ENCODE results near the gene ATP12A. TPM values are rescaled to one million over a fixed set of nuclear protein-coding genes. Genes with fewer than 3 reads are reported as not detected.

Gene ATP12A
- total RNA-seq, 1 experiment from 2014 or later, result 0.47 TPM

- BruUV-seq (replicated peaks), result no TSS peak
- Histone ChIP-seq H3K4me1 (ENCODE audit: insufficient read depth, low read length, poor library complexity, severe bottlenecking) (no peaks in the 10 kb centered on the region), H3K36me3 (ENCODE audit: insufficient read depth, low read length, poor library complexity, severe bottlenecking) (no peaks in the 10 kb centered on the region), H3K4me3 (ENCODE audit: low read depth, low read length, poor library complexity, severe bottlenecking) (no peak overlapping the region), H3K27me3 (replicated peaks; ENCODE audit: insufficient read depth, low read depth, low read length, poor library complexity) (no peaks in the 10 kb centered on the region), H3K27ac (ENCODE audit: low read depth, low read length, poor library complexity, severe bottlenecking) (no peak overlapping the region), H3K9me3 (ENCODE audit: low read depth, low read length, poor library complexity, severe bottlenecking) (no peaks in the 10 kb centered on the region)
- intact Hi-C loops (cut with micrococcal nuclease; ENCODE audit: unreplicated experiment), result no loop called here
- POLR2A ChIA-PET (ENCODE audit: low non-redundant PET), result interaction anchor here (0.6 kb wide), 1 partner anchor 705 kb away, joined by 3 read pairs; no protein-coding TSS in a partner anchor
- CTCF ChIA-PET, result no interaction called here
- DNase-seq (ENCODE audit: low spot score), result no peak
- TF ChIP-seq, protein P1, sequence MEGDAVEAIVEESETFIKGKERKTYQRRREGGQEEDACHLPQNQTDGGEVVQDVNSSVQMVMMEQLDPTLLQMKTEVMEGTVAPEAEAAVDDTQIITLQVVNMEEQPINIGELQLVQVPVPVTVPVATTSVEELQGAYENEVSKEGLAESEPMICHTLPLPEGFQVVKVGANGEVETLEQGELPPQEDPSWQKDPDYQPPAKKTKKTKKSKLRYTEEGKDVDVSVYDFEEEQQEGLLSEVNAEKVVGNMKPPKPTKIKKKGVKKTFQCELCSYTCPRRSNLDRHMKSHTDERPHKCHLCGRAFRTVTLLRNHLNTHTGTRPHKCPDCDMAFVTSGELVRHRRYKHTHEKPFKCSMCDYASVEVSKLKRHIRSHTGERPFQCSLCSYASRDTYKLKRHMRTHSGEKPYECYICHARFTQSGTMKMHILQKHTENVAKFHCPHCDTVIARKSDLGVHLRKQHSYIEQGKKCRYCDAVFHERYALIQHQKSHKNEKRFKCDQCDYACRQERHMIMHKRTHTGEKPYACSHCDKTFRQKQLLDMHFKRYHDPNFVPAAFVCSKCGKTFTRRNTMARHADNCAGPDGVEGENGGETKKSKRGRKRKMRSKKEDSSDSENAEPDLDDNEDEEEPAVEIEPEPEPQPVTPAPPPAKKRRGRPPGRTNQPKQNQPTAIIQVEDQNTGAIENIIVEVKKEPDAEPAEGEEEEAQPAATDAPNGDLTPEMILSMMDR (conservative IDR thresholded peaks at IDR 0.05; ENCODE audit: low read depth, low read length), result no peak
- TF ChIP-seq EZH2 (IDR thresholded peaks at IDR 0.05; ENCODE audit: borderline replicate concordance, low read depth, low read length, poor library complexity, severe bottlenecking), result no peak
Observed at GRCh38 chr13:24706886-24707585, 26.8 kb downstream of the ATP12A start.

GRCh38 chr13:24709186-24709913 lies 29.1 kb downstream of the ATP12A start:
- H3K27me3 ChIP-seq (replicated peaks; ENCODE audit: insufficient read depth, low read depth, low read length, poor library complexity), result no peaks in the 10 kb centered on the region
- ChIA-PET POLR2A (ENCODE audit: low non-redundant PET) (no interaction called here), CTCF (no interaction called here)
- TF ChIP-seq, protein P1 (conservative IDR thresholded peaks at IDR 0.05; ENCODE audit: low read depth, low read length), result no peak
- no peak for TF ChIP-seq EZH2 (IDR thresholded peaks at IDR 0.05; ENCODE audit: borderline replicate concordance, low read depth, low read length, poor library complexity, severe bottlenecking)
- H3K4me3 ChIP-seq (ENCODE audit: low read depth, low read length, poor library complexity, severe bottlenecking), result no peak overlapping the region
- H3K9me3 ChIP-seq (ENCODE audit: low read depth, low read length, poor library complexity, severe bottlenecking), result no peaks in the 10 kb centered on the region
- BruUV-seq (replicated peaks), result no TSS peak
- DNase-seq (ENCODE audit: low spot score), result no peak
- no peaks in the 10 kb centered on the region for H3K36me3 ChIP-seq (ENCODE audit: insufficient read depth, low read length, poor library complexity, severe bottlenecking)
- no peak overlapping the region for H3K27ac ChIP-seq (ENCODE audit: low read depth, low read length, poor library complexity, severe bottlenecking)
- intact Hi-C loops (cut with micrococcal nuclease; ENCODE audit: unreplicated experiment), result no loop called here
- H3K4me1 ChIP-seq (ENCODE audit: insufficient read depth, low read length, poor library complexity, severe bottlenecking), result no peaks in the 10 kb centered on the region

DNA sequence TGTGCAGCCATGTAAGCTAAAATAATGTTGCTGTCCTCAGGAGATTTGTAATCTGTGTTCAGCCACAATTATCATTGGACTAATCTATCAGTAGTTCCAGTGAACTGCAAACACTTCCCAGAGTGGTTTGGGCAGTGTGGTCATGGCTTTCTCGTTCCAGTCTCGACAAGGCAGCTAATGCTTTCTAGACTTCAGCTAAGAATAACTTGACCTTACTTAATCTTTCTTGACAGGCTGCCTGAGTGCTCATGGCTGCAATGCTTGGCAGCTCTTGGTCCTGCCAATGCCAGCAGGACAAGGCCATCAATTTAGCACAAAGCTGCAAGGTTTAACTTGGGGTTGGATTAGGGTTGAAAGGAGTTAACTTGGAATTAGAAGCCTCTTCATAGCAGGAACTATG lies 32.8 kb downstream of the ATP12A start:
- H3K9me3 ChIP-seq (ENCODE audit: low read depth, low read length, poor library complexity, severe bottlenecking), result no peaks in the 10 kb centered on the region
- ChIA-PET POLR2A (ENCODE audit: low non-redundant PET) (no interaction called here), CTCF (interaction anchor here (1.3 kb wide), 1 partner anchor 19 kb away, joined by 4 read pairs; no protein-coding TSS in a partner anchor)
- no peak overlapping the region for H3K4me3 ChIP-seq (ENCODE audit: low read depth, low read length, poor library complexity, severe bottlenecking)
- BruUV-seq (replicated peaks), result no TSS peak
- no peak for DNase-seq (ENCODE audit: low spot score)
- no peaks in the 10 kb centered on the region for H3K4me1 ChIP-seq (ENCODE audit: insufficient read depth, low read length, poor library complexity, severe bottlenecking)
- no peak overlapping the region for H3K27ac ChIP-seq (ENCODE audit: low read depth, low read length, poor library complexity, severe bottlenecking)
- no peaks in the 10 kb centered on the region for H3K36me3 ChIP-seq (ENCODE audit: insufficient read depth, low read length, poor library complexity, severe bottlenecking)
- H3K27me3 ChIP-seq (replicated peaks; ENCODE audit: insufficient read depth, low read depth, low read length, poor library complexity), result no peaks in the 10 kb centered on the region
- intact Hi-C loops (cut with micrococcal nuclease; ENCODE audit: unreplicated experiment), result no loop called here
- no peak for TF ChIP-seq EZH2 (IDR thresholded peaks at IDR 0.05; ENCODE audit: borderline replicate concordance, low read depth, low read length, poor library complexity, severe bottlenecking)
- TF ChIP-seq, protein P1 (conservative IDR thresholded peaks at IDR 0.05; ENCODE audit: low read depth, low read length), result no peak

Data from A673 (cell line).